B cell (primary cell): Measurements from ENCODE around the gene PMM1. TPM values are rescaled to one million over a fixed set of nuclear protein-coding genes. Genes with fewer than 3 reads are reported as not detected.
"Not testable (repeated sequence)": the region's sequence is repeated elsewhere in the genome, so short reads cannot be mapped to it uniquely, and the experiment has no call there.

Experiments
- ATAC-seq: fragments of 200-7000 bp; cut with Tn5 transposase; one replicate; pipeline ENCODE4 v1.10.0; 2021; ENCODE audit warnings: low read depth, mild to moderate bottlenecking, moderate number of reproducible peaks, moderate library complexity
- CTCF ChIA-PET: fragments of 350-600 bp; sonication (Branson Sonifier 250); formaldehyde crosslinking; loops from one replicate; lab custom pipeline; 2021; ENCODE audit warnings: antibody characterized with exemption, inconsistent platforms; lab: Charles Lee
- POLR2A ChIA-PET: fragments of 350-600 bp; sonication (Branson Sonifier 250); formaldehyde crosslinking; loops from one replicate; lab custom pipeline; 2021; ENCODE audit warnings: antibody characterized with exemption; lab: Charles Lee
- DNase-seq: peaks from one replicate; pipeline ENCODE4 v3.0.0; 2013
- H2AFZ ChIP-seq: 2 replicates; pipeline ENCODE4 v1.6.1; 2012; ENCODE audit warnings: mild to moderate bottlenecking, low read depth, low read length; ENCODE audit not compliant: insufficient read depth, poor library complexity, severe bottlenecking
- H3K27ac ChIP-seq, 2 donors: 1 replicate in 1 of 2; 2 replicates in 1 of 2; pipeline ENCODE4 v1.5.1; 2012 to 2013; ENCODE audit warnings: low read length in 2 of 2, mild to moderate bottlenecking in 2 of 2, moderate library complexity in 1 of 2
- H3K27me3 ChIP-seq, 4 experiments: fragments of 200-600 bp in 1 of 4; sonication (generic) in 1 of 4; replicated peaks in 1 of 4; 1 replicate in 2 of 4; 2 replicates in 2 of 4; pipeline versions ENCODE4 v1.6.1 to v1.7.0; 2013 to 2016; ENCODE audit warnings: low read length in 3 of 4, mild to moderate bottlenecking in 2 of 4, mixed read lengths in 1 of 4, moderate library complexity in 1 of 4; ENCODE audit not compliant: insufficient read depth in 4 of 4, control insufficient read depth in 3 of 4; ENCODE audit errors: control extremely low read depth in 1 of 4
- H3K36me3 ChIP-seq, 2 experiments: replicated peaks in 1 of 2; 1 replicate in 1 of 2; 2 replicates in 1 of 2; pipeline versions ENCODE4 v1.6.1 to v1.7.1; 2013; ENCODE audit warnings: low read length in 1 of 2; ENCODE audit not compliant: insufficient read depth in 2 of 2, control insufficient read depth in 1 of 2; ENCODE audit errors: control extremely low read depth in 1 of 2, extremely low read depth in 1 of 2
- H3K4me1 ChIP-seq, 2 donors: fragments of 200-600 bp in 1 of 2; sonication (generic) in 1 of 2; 1 replicate in 1 of 2; 2 replicates in 1 of 2; pipeline versions ENCODE4 v1.5.1 to v1.6.1; 2013 to 2017; ENCODE audit warnings: low read length in 2 of 2; ENCODE audit not compliant: control insufficient read depth in 2 of 2, insufficient read depth in 2 of 2
- H3K4me2 ChIP-seq: replicated peaks from 2 replicates; pipeline ENCODE3; 2012; ENCODE audit warnings: mild to moderate bottlenecking, low read depth, low read length; ENCODE audit not compliant: poor library complexity, severe bottlenecking
- H3K4me3 ChIP-seq, 5 experiments: fragments of 200-600 bp in 1 of 5; sonication (generic) in 1 of 5; 1 replicate in 3 of 5; 2 replicates in 2 of 5; pipeline versions ENCODE4 v1.5.1 to v1.7.0; 2011 to 2016; ENCODE audit warnings: low read length in 4 of 5, mild to moderate bottlenecking in 4 of 5, low read depth in 2 of 5, control low read depth in 1 of 5, moderate library complexity in 1 of 5; ENCODE audit not compliant: insufficient read depth in 1 of 5; ENCODE audit errors: control extremely low read depth in 1 of 5, extremely low read depth in 1 of 5
- H3K79me2 ChIP-seq: fragments of 200-600 bp; sonication (generic); one replicate; pipeline ENCODE4 v1.6.0; 2016; ENCODE audit warnings: low read length; ENCODE audit not compliant: control insufficient read depth, insufficient read depth
- H3K9ac ChIP-seq: fragments of 200-600 bp; sonication (generic); 2 replicates; pipeline ENCODE4 v1.6.1; 2017; ENCODE audit warnings: mild to moderate bottlenecking, low read length, moderate library complexity
- H3K9me3 ChIP-seq, 3 donors: one replicate each; pipeline versions ENCODE4 v1.6.1 to v1.7.1; 2013; ENCODE audit warnings: low read length in 2 of 3; ENCODE audit not compliant: control insufficient read depth in 2 of 3, insufficient read depth in 1 of 3; ENCODE audit errors: control extremely low read depth in 1 of 3
- H4K20me1 ChIP-seq: 2 replicates; pipeline ENCODE4 v1.6.0; 2012; ENCODE audit warnings: mild to moderate bottlenecking, low read length; ENCODE audit not compliant: insufficient read depth, control insufficient read depth, poor library complexity, severe bottlenecking
- H3K27ac Mint-ChIP-seq: one replicate; pipeline ENCODE4 v1.8.0; 2021; ENCODE audit warnings: mixed read lengths
- H3K27me3 Mint-ChIP-seq: one replicate; pipeline ENCODE4 v1.8.0; 2021; ENCODE audit warnings: mixed read lengths
- H3K4me1 Mint-ChIP-seq: one replicate; pipeline ENCODE4 v1.8.0; 2021; ENCODE audit warnings: mixed read lengths
- H3K4me3 Mint-ChIP-seq: one replicate; pipeline ENCODE4 v1.8.0; 2021; ENCODE audit warnings: mixed read lengths
- H3K9me3 Mint-ChIP-seq: one replicate; pipeline ENCODE4 v1.8.0; 2022; ENCODE audit warnings: mixed read lengths; ENCODE audit not compliant: insufficient read depth
- EZH2 ChIP-seq: IDR thresholded peaks from 2 replicates; pipeline ENCODE4 v1.6.1; 2012; ENCODE audit warnings: borderline replicate concordance, low read depth, mild to moderate bottlenecking, moderate library complexity, low read length; ENCODE audit not compliant: insufficient read depth, poor library complexity, severe bottlenecking
- WGBS: methylation state at CpG from one replicate; pipeline ENCODE4 v1.1.5; 2013; ENCODE audit warnings: missing lambda C conversion rate; ENCODE audit not compliant: insufficient coverage; 5-methylcytosine and 5-hydroxymethylcytosine counted together
- intact Hi-C: fragments of 100-400 bp; cut with micrococcal nuclease; formaldehyde crosslinking; loops from one replicate; pipeline ENCODE4 v1.10.0; 2022
- polyA plus RNA-seq: library from polyadenylated mRNA; depleted of rRNA; stranded (reverse); fragments of >200 nt; gene quantifications from 2 replicates; pipeline ENCODE4 v1.2.3, GENCODE V29; 2012
- total RNA-seq, 2 donors: library from RNA; stranded (reverse); fragments of 120-200 nt in 1 of 2; gene quantifications; 1 replicate in 1 of 2; 2 replicates in 1 of 2; pipeline versions ENCODE4 v1.2.3 to v1.2.4, GENCODE V29; 2013 to 2022
- TF ChIP-seq, protein P1 (sequence below): fragments of 200-600 bp; IDR thresholded peaks from one replicate; pipeline ENCODE4 v1.8.0; 2022; ENCODE audit warnings: antibody characterized with exemption, mild to moderate bottlenecking

Gene PMM1
- total and polyA plus RNA-seq, 2 donors (not counting 1 experiment from before 2014, with no cell fraction given), result 23.3 to 24.8 TPM

DNA sequence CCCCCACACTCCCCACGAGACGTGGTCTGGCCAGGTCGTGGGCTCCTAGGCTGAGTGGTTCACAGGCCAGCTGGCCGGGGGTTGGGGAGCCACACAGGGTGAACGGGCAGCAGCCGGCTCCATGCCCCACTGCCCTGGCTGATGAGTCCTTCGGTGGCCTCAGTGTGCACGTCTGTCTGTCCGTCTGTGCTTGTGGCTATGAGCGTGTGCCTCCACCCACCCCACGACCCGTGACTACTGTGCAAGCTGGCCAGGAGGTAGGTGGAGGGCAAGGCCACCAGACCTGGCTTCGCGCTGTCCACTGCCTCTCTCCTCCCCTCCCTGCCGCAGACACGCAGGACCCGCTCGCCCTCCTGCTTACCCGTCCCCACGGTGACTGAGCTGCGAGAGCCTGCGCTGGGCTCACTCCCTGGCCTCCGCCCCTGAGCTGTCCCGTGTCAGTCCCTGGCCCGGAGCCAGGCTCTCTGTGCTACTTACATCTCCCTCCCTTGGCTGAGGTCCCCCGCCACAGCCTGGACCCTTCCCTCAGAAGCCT lies 14.7 kb downstream of the PMM1 start:
- WGBS, result 92% methylated on average over 24 of the region's 26 CpGs
- no peaks in the 10 kb centered on the region for H3K27me3 Mint-ChIP-seq
- H3K27ac Mint-ChIP-seq, result no peak overlapping the region
- Histone ChIP-seq H3K9ac (no peak overlapping the region), H3K9me3 (no peaks in the 10 kb centered on the region), H3K4me3 (no peak overlapping the region), H3K27ac (no peak overlapping the region), H2AFZ (no peak overlapping the region), H3K27me3 (no peaks in the 10 kb centered on the region), H4K20me1 (no peaks in the 10 kb centered on the region), H3K36me3 (peaks cover 0 to 14% of the 10 kb centered on the region in 2 experiments), H3K4me2 (no peak overlapping the region), H3K79me2 (no peaks in the 10 kb centered on the region), H3K4me1 (no peaks in the 10 kb centered on the region)
- no peaks in the 10 kb centered on the region for H3K9me3 Mint-ChIP-seq
- POLR2A ChIA-PET, result no interaction called here
- H3K4me1 Mint-ChIP-seq, result no peaks in the 10 kb centered on the region
- ATAC-seq, result no peak
- CTCF ChIA-PET, result no interaction called here
- no peak overlapping the region for H3K4me3 Mint-ChIP-seq
- intact Hi-C loops, result no loop called here
- DNase-seq, result no peak
- TF ChIP-seq, protein P1, sequence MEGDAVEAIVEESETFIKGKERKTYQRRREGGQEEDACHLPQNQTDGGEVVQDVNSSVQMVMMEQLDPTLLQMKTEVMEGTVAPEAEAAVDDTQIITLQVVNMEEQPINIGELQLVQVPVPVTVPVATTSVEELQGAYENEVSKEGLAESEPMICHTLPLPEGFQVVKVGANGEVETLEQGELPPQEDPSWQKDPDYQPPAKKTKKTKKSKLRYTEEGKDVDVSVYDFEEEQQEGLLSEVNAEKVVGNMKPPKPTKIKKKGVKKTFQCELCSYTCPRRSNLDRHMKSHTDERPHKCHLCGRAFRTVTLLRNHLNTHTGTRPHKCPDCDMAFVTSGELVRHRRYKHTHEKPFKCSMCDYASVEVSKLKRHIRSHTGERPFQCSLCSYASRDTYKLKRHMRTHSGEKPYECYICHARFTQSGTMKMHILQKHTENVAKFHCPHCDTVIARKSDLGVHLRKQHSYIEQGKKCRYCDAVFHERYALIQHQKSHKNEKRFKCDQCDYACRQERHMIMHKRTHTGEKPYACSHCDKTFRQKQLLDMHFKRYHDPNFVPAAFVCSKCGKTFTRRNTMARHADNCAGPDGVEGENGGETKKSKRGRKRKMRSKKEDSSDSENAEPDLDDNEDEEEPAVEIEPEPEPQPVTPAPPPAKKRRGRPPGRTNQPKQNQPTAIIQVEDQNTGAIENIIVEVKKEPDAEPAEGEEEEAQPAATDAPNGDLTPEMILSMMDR, result no peak
- TF ChIP-seq EZH2, result no peak

DNA sequence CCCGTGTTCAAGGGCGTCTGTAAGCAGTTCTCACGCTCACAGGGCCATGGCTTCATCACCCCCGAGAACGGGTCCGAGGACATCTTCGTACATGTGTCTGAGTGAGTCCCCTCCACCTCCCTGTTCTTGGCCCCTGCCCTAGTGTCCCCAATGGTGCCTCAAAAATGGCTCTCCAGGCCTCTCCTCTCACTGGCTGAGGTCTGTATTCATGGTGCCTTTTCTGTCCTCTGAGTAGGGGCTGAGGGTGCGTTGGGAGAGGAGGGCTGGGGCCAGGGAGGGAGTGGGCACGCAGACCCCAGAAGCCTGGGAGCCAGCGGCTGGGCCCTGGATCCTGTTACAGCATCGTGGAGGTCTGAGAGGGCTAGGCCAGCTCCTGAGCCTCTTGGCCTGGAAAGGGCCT lies 16.0 kb downstream of the PMM1 start:
- Histone ChIP-seq H3K79me2 (no peaks in the 10 kb centered on the region), H3K9ac (no peak overlapping the region), H2AFZ (no peak overlapping the region), H3K36me3 (peaks cover 0 to 12% of the 10 kb centered on the region in 2 experiments), H4K20me1 (no peaks in the 10 kb centered on the region), H3K4me1 (no peaks in the 10 kb centered on the region), H3K4me2 (no peak overlapping the region), H3K27me3 (no peaks in the 10 kb centered on the region), H3K9me3 (no peaks in the 10 kb centered on the region), H3K27ac (no peak overlapping the region), H3K4me3 (no peak overlapping the region)
- 99% methylated on average over 11 of the region's 11 CpGs for WGBS
- ChIA-PET POLR2A (no interaction called here), CTCF (no interaction called here)
- intact Hi-C loops, result no loop called here
- H3K27me3 Mint-ChIP-seq, result no peaks in the 10 kb centered on the region
- ATAC-seq (no peak), DNase-seq (no peak)
- H3K27ac Mint-ChIP-seq, result no peak overlapping the region
- H3K4me1 Mint-ChIP-seq, result no peaks in the 10 kb centered on the region
- H3K9me3 Mint-ChIP-seq, result no peaks in the 10 kb centered on the region
- no peak overlapping the region for H3K4me3 Mint-ChIP-seq
- TF ChIP-seq, protein P1, result no peak

DNA sequence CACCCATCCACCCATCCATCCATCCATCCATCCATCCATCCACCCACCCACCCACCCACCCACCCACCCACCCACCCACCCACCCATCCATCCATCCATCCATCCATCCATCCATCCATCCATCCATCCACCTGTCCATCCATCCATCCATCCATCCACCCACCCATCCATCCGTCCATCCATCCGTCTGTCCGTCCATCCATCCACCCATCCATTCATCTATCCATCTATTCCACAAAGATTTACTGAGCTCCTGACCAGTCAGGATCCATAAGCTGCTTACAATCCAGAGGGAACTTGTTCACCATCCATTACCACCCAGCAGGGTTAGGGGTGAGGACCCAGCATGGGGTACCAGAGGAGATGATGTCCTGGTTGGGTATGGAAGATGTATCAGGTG lies 17.3 kb downstream of the PMM1 start:
- intact Hi-C loops, H3K9me3 Mint-ChIP-seq, H3K27me3 Mint-ChIP-seq, H3K79me2 ChIP-seq, H3K4me1 Mint-ChIP-seq, POLR2A ChIA-PET, H3K9me3 ChIP-seq, H3K36me3 ChIP-seq, H4K20me1 ChIP-seq, CTCF ChIA-PET, H3K27ac ChIP-seq, H2AFZ ChIP-seq, ATAC-seq, H3K27me3 ChIP-seq, H3K4me1 ChIP-seq, DNase-seq, H3K9ac ChIP-seq, H3K4me3 Mint-ChIP-seq, H3K27ac Mint-ChIP-seq, H3K4me3 ChIP-seq, H3K4me2 ChIP-seq: not testable (repeated sequence)
- 100% methylated on average over 3 of the region's 3 CpGs for WGBS
